K562 (cell line): ENCODE measurements around the gene BCL2L12. TPM values are rescaled to one million over a fixed set of nuclear protein-coding genes. Genes with fewer than 3 reads are reported as not detected.

Source experiments
- GABPB2 ChIP-seq: fragments of 250-450 bp; sonication (Bioruptor Pico); conservative IDR thresholded peaks from 2 replicates; pipeline ENCODE4 v1.5.1; 2021; ENCODE audit warnings: mild to moderate bottlenecking
- KAT2B ChIP-seq: IDR thresholded peaks from one replicate; pipeline ENCODE4 v1.6.1; 2012; ENCODE audit warnings: low read depth, mild to moderate bottlenecking, control low read depth, inconsistent platforms, low read length, moderate library complexity
- KAT8 ChIP-seq: fragments of 450-650 bp; IDR thresholded peaks from 2 replicates; pipeline ENCODE4 v1.6.1; 2016; ENCODE audit warnings: low read depth, mild to moderate bottlenecking
- L3MBTL2 ChIP-seq: fragments of 450-650 bp; IDR thresholded peaks from 2 replicates; pipeline ENCODE4 v1.6.1; 2016; ENCODE audit warnings: mild to moderate bottlenecking, moderate library complexity
- MAZ ChIP-seq, 2 experiments: fragments of 450-650 bp in 1 of 2; sonication (generic) in 1 of 2; formaldehyde crosslinking; IDR thresholded peaks in 1 of 2; conservative IDR thresholded peaks in 1 of 2; 2 replicates each; pipeline versions ENCODE4 v1.4.0 to v1.5.0; 2020; ENCODE audit warnings: mild to moderate bottlenecking in 1 of 2, missing genetic modification reagents in 1 of 2
- NR2C2 ChIP-seq, 2 experiments: fragments of 200-800 bp in 1 of 2; sonication (Bioruptor generic) in 1 of 2; sonication (generic) in 1 of 2; formaldehyde crosslinking in 1 of 2; IDR thresholded peaks; 2 replicates each; pipeline versions ENCODE4 v1.6.1 to v1.8.0; 2016 to 2022; ENCODE audit warnings: mild to moderate bottlenecking in 1 of 2, missing compliant biosample characterization in 1 of 2, missing genetic modification characterization in 1 of 2, missing genetic modification reagents in 1 of 2
- STAG1 ChIP-seq: sonication (generic); formaldehyde crosslinking; IDR thresholded peaks from 2 replicates; pipeline ENCODE4 v1.5.0; 2020; ENCODE audit warnings: missing genetic modification reagents, borderline replicate concordance
- TAF1 ChIP-seq: IDR thresholded peaks from 2 replicates; pipeline ENCODE4 v1.6.1; 2011; ENCODE audit warnings: mild to moderate bottlenecking, low read length, moderate library complexity; ENCODE audit not compliant: insufficient read depth, control insufficient read depth, severe bottlenecking; ENCODE audit errors: extremely low read depth
- ZBTB12 ChIP-seq: fragments of 250-450 bp; sonication (Bioruptor Pico); IDR thresholded peaks from 2 replicates; pipeline ENCODE4 v1.4.0; 2020
- ZBTB17 ChIP-seq: fragments of 450-650 bp; formaldehyde crosslinking; IDR thresholded peaks from 2 replicates; pipeline ENCODE4 v1.4.0; 2020; ENCODE audit warnings: mild to moderate bottlenecking
- ZC3H11A ChIP-seq: IDR thresholded peaks from 2 replicates; pipeline ENCODE4 v1.6.1; 2012; ENCODE audit warnings: low read depth, low read length, improper control_type of control experiment
- ZNF263 ChIP-seq: sonication (generic); formaldehyde crosslinking; IDR thresholded peaks from 2 replicates; pipeline ENCODE4 v1.8.0; 2022; ENCODE audit warnings: mild to moderate bottlenecking, missing genetic modification reagents, borderline replicate concordance
- ZNF347 ChIP-seq: fragments of 450-650 bp; formaldehyde crosslinking; IDR thresholded peaks from 2 replicates; pipeline ENCODE4 v1.4.0; 2020; ENCODE audit warnings: low read depth, mild to moderate bottlenecking, moderate library complexity
- ZNF609 ChIP-seq: sonication (generic); formaldehyde crosslinking; IDR thresholded peaks from 2 replicates; pipeline ENCODE4 v1.8.1; 2023; ENCODE audit warnings: missing genetic modification reagents, mild to moderate bottlenecking, borderline replicate concordance
- polyA plus RNA-seq, 8 experiments: library from polyadenylated mRNA; depleted of rRNA in 4 of 8; stranded (reverse) in 5 of 8; unstranded in 3 of 8; fragments of >200 nt; fragmentation: Nextera tagmentation in 2 of 8; fragmentation: Illumina TruSeq in 1 of 8; extraction: Ambion mirVana in 2 of 8; extraction: Trizol in 1 of 8; gene quantifications; 2 replicates each; pipeline versions ENCODE4 v1.2.1 to v1.2.3, GENCODE V29; 2011 to 2014; ENCODE audit warnings: inconsistent platforms in 1 of 8, missing spikeins in 1 of 8
- total RNA-seq, 7 experiments: library from RNA; depleted of rRNA in 6 of 7; stranded (reverse); fragments of >200 nt in 6 of 7; fragmentation: Illumina TruSeq in 2 of 7; extraction: Trizol in 2 of 7; gene quantifications; 2 replicates each; pipeline versions ENCODE4 v1.2.1 to v1.2.3, GENCODE V29; 2011 to 2021; ENCODE audit warnings: low replicate concordance in 1 of 7
- TF ChIP-seq, protein P1 (sequence below): fragments of 450-650 bp; IDR thresholded peaks from 2 replicates; pipeline ENCODE4 v1.6.1; 2018; ENCODE audit not compliant: partially characterized antibody

Gene BCL2L12
- total and polyA plus RNA-seq, 9 of the 15 experiments (the other 6 are each of a cell fraction or from before 2014, with no cell fraction given): 7.4 to 263 (median 81.2) TPM

GRCh38 chr19:49680421-49681351 is 15.0 kb downstream of the BCL2L12 start (continued):
- TF ChIP-seq, protein P1, sequence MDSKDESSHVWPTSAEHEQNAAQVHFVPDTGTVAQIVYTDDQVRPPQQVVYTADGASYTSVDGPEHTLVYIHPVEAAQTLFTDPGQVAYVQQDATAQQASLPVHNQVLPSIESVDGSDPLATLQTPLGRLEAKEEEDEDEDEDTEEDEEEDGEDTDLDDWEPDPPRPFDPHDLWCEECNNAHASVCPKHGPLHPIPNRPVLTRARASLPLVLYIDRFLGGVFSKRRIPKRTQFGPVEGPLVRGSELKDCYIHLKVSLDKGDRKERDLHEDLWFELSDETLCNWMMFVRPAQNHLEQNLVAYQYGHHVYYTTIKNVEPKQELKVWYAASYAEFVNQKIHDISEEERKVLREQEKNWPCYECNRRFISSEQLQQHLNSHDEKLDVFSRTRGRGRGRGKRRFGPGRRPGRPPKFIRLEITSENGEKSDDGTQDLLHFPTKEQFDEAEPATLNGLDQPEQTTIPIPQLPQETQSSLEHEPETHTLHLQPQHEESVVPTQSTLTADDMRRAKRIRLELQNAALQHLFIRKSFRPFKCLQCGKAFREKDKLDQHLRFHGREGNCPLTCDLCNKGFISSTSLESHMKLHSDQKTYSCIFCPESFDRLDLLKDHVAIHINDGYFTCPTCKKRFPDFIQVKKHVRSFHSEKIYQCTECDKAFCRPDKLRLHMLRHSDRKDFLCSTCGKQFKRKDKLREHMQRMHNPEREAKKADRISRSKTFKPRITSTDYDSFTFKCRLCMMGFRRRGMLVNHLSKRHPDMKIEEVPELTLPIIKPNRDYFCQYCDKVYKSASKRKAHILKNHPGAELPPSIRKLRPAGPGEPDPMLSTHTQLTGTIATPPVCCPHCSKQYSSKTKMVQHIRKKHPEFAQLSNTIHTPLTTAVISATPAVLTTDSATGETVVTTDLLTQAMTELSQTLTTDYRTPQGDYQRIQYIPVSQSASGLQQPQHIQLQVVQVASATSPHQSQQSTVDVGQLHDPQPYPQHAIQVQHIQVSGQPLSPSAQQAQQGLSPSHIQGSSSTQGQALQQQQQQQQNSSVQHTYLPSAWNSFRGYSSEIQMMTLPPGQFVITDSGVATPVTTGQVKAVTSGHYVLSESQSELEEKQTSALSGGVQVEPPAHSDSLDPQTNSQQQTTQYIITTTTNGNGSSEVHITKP: no peak
- TF ChIP-seq GABPB2: no peak
- no peak for TF ChIP-seq KAT8
- TF ChIP-seq KAT2B: no peak
- no peak for TF ChIP-seq ZC3H11A
- TF ChIP-seq TAF1: no peak
- peak; percentile 42 to 65; a peak in 2 of 4 replicates for TF ChIP-seq MAZ (CRISPR knock-in tag; conservative IDR thresholded peaks at IDR 0.05 in 1 of 2, IDR thresholded peaks at IDR 0.05 in 1 of 2)
- no peak for TF ChIP-seq ZNF347 (CRISPR knock-in tag)
- TF ChIP-seq L3MBTL2: peak; percentile 62
- TF ChIP-seq NR2C2 (CRISPR knock-in tag; IDR thresholded peaks at IDR 0.05): no peak
- peak; percentile 44; the same call in 1 of the 2 replicates for TF ChIP-seq NR2C2 (tag; IDR thresholded peaks at IDR 0.05)
- TF ChIP-seq STAG1: peak; percentile 68
- TF ChIP-seq ZBTB12 (CRISPR knock-in tag): no peak
- TF ChIP-seq ZNF263 (CRISPR knock-in tag): no peak
- TF ChIP-seq ZNF609 (CRISPR knock-in tag): no peak
- 0 out of 2 replicates have a peak, but pooled peaks have one; percentile 51 for TF ChIP-seq ZBTB17
